Measurements from ENCODE around the gene GPR176.

GRCh38 chr15:39926526-39926925 lies 6.5 kb upstream of the GPR176 start:
- TF ChIP-seq POLR2A (IDR thresholded peaks at IDR 0.05) (no peak), CTCF (IDR thresholded peaks at IDR 0.05) (no peak)

All from thyroid gland (tissue), 4 donors.